H9 (cell line): ENCODE data around the gene TTC14. TPM values are rescaled to one million over a fixed set of nuclear protein-coding genes. Genes with fewer than 3 reads are reported as not detected.

Experiments used
- DNase-seq: peaks from one replicate; pipeline ENCODE4 v3.0.0-alpha.2; 2017
- H2AFZ ChIP-seq: one replicate; pipeline ENCODE4 v1.6.1; 2013; ENCODE audit warnings: mild to moderate bottlenecking, low read length, control low read depth, moderate library complexity
- H2AK5ac ChIP-seq: 2 replicates; pipeline ENCODE4 v1.6.1; 2013; ENCODE audit warnings: low read length, control low read depth, mixed read lengths; ENCODE audit not compliant: insufficient read length
- H2BK120ac ChIP-seq: one replicate; pipeline ENCODE4 v1.6.1; 2013; ENCODE audit warnings: low read depth, mild to moderate bottlenecking, low read length, control low read depth, inconsistent platforms; ENCODE audit not compliant: poor library complexity, severe bottlenecking
- H2BK12ac ChIP-seq: 2 replicates; pipeline ENCODE4 v1.6.1; 2013; ENCODE audit warnings: low read length, control low read depth, mixed read lengths, low read depth; ENCODE audit not compliant: insufficient read length
- H2BK15ac ChIP-seq: 2 replicates; pipeline ENCODE4 v1.6.1; 2013; ENCODE audit warnings: low read depth, low read length, control low read depth
- H2BK20ac ChIP-seq: one replicate; pipeline ENCODE4 v1.6.1; 2013; ENCODE audit warnings: low read depth, mild to moderate bottlenecking, low read length, control low read depth, inconsistent platforms; ENCODE audit not compliant: poor library complexity, severe bottlenecking
- H2BK5ac ChIP-seq: 2 replicates; pipeline ENCODE4 v1.6.1; 2013; ENCODE audit warnings: low read length, control low read depth, mixed read lengths; ENCODE audit not compliant: insufficient read length
- H3K14ac ChIP-seq: 2 replicates; pipeline ENCODE4 v1.6.1; 2013; ENCODE audit warnings: low read length, control low read depth; ENCODE audit not compliant: insufficient read depth
- H3K18ac ChIP-seq: 2 replicates; pipeline ENCODE4 v1.6.1; 2013; ENCODE audit warnings: low read depth, mild to moderate bottlenecking, mixed read lengths, low read length, control low read depth; ENCODE audit not compliant: insufficient read length
- H3K23ac ChIP-seq: 2 replicates; pipeline ENCODE4 v1.6.1; 2013; ENCODE audit warnings: low read length, control low read depth, mixed read lengths, low read depth; ENCODE audit not compliant: insufficient read length
- H3K23me2 ChIP-seq: 2 replicates; pipeline ENCODE4 v1.6.1; 2013; ENCODE audit warnings: low read depth, mild to moderate bottlenecking, mixed read lengths, low read length, control low read depth; ENCODE audit not compliant: insufficient read length, poor library complexity, severe bottlenecking
- H3K27ac ChIP-seq: 2 replicates; pipeline ENCODE4 v1.5.1; 2013; ENCODE audit warnings: low read length, control low read depth, mixed read lengths, low read depth; ENCODE audit not compliant: insufficient read length
- H3K27me3 ChIP-seq: 2 replicates; pipeline ENCODE4 v1.6.1; 2013; ENCODE audit warnings: low read length, control low read depth, inconsistent platforms; ENCODE audit not compliant: insufficient read depth
- H3K4ac ChIP-seq: 2 replicates; pipeline ENCODE4 v1.6.1; 2013; ENCODE audit warnings: low read depth, mild to moderate bottlenecking, control low read depth, inconsistent platforms, low read length, moderate library complexity
- H3K4me1 ChIP-seq: 2 replicates; pipeline ENCODE4 v1.6.1; 2013; ENCODE audit warnings: low read length, control low read depth, inconsistent platforms; ENCODE audit not compliant: insufficient read depth
- H3K4me2 ChIP-seq: 2 replicates; pipeline ENCODE4 v1.6.1; 2013; ENCODE audit warnings: low read length, control low read depth, mixed read lengths; ENCODE audit not compliant: insufficient read length, insufficient read depth
- H3K56ac ChIP-seq: 2 replicates; pipeline ENCODE4 v1.6.1; 2013; ENCODE audit warnings: low read depth, mild to moderate bottlenecking, mixed read lengths, low read length, control low read depth; ENCODE audit not compliant: insufficient read length
- H3K79me1 ChIP-seq: 2 replicates; pipeline ENCODE4 v1.6.1; 2013; ENCODE audit warnings: low read depth, mild to moderate bottlenecking, moderate library complexity, low read length, control low read depth, inconsistent platforms; ENCODE audit not compliant: insufficient read depth, poor library complexity, severe bottlenecking
- H3K79me2 ChIP-seq: 2 replicates; pipeline ENCODE4 v1.6.1; 2013; ENCODE audit warnings: low read length, control low read depth, inconsistent platforms; ENCODE audit not compliant: insufficient read depth
- H3K9ac ChIP-seq: 2 replicates; pipeline ENCODE4 v1.6.1; 2013; ENCODE audit warnings: low read length, control low read depth, mixed read lengths; ENCODE audit not compliant: insufficient read length; ENCODE audit errors: extremely low read depth
- H3K9me3 ChIP-seq: one replicate; pipeline ENCODE4 v1.6.1; 2013; ENCODE audit warnings: low read depth, low read length, inconsistent platforms; ENCODE audit not compliant: control insufficient read depth
- H3T11ph ChIP-seq: one replicate; pipeline ENCODE4 v1.6.1; 2013; ENCODE audit warnings: mild to moderate bottlenecking, low read length, control low read depth, inconsistent platforms
- H4K20me1 ChIP-seq: one replicate; pipeline ENCODE4 v1.6.1; 2013; ENCODE audit not compliant: control insufficient read depth, insufficient read length, insufficient read depth
- H4K5ac ChIP-seq: 2 replicates; pipeline ENCODE4 v1.6.1; 2013; ENCODE audit warnings: low read depth, mild to moderate bottlenecking, mixed read lengths, low read length, control low read depth; ENCODE audit not compliant: insufficient read length
- H4K8ac ChIP-seq: replicated peaks from 2 replicates; pipeline ENCODE4 v1.6.1; 2013; ENCODE audit warnings: low read length, control low read depth, mixed read lengths, low read depth; ENCODE audit not compliant: insufficient read length
- H4K91ac ChIP-seq: 2 replicates; pipeline ENCODE4 v1.6.1; 2013; ENCODE audit warnings: low read depth, mild to moderate bottlenecking, moderate library complexity, mixed read lengths, low read length, control low read depth; ENCODE audit not compliant: insufficient read length
- H3K27ac Mint-ChIP-seq, 3 experiments: 2 replicates in 2 of 3; 3 replicates in 1 of 3; pipeline ENCODE4 v1.8.0; 2020 to 2021; ENCODE audit warnings: mixed read lengths in 3 of 3, mild to moderate bottlenecking in 1 of 3, moderate library complexity in 1 of 3
- H3K27me3 Mint-ChIP-seq: 2 replicates; pipeline ENCODE4 v1.8.0; 2021; ENCODE audit warnings: low read depth, mild to moderate bottlenecking, moderate library complexity, mixed read lengths
- H3K36me3 Mint-ChIP-seq, 3 experiments: 2 replicates in 2 of 3; 3 replicates in 1 of 3; pipeline ENCODE4 v1.8.0; 2020 to 2021; ENCODE audit warnings: low read depth in 3 of 3, mixed read lengths in 3 of 3; ENCODE audit not compliant: insufficient read depth in 1 of 3
- H3K4me1 Mint-ChIP-seq, 2 experiments: 2 replicates each; pipeline ENCODE4 v1.8.0; 2020; ENCODE audit warnings: mixed read lengths in 2 of 2
- H3K4me3 Mint-ChIP-seq, 2 experiments: 2 replicates in 1 of 2; 3 replicates in 1 of 2; pipeline ENCODE4 v1.8.0; 2020 to 2021; ENCODE audit warnings: mild to moderate bottlenecking in 2 of 2, mixed read lengths in 2 of 2, moderate library complexity in 1 of 2
- H3K9me3 Mint-ChIP-seq, 2 experiments: 2 replicates in 1 of 2; 3 replicates in 1 of 2; pipeline ENCODE4 v1.8.0; 2020; ENCODE audit warnings: mild to moderate bottlenecking in 2 of 2, mixed read lengths in 2 of 2, moderate library complexity in 1 of 2
- WGBS: extraction: QIAGEN DNeasy Blood & Tissue Kit; methylation state at CpG from one replicate; pipeline ENCODE4 v1.1.7; 2013; ENCODE audit warnings: missing lambda C conversion rate, low lambda C conversion rate, mixed read lengths; ENCODE audit not compliant: insufficient read length; ENCODE audit errors: extremely low coverage; 5-methylcytosine and 5-hydroxymethylcytosine counted together
- total RNA-seq: library from RNA; stranded (reverse); gene quantifications from 2 replicates; pipeline ENCODE4 v1.2.1, GENCODE V29; 2021
- TF ChIP-seq, protein P1 (sequence below): fragments of 200-600 bp; sonication (generic); conservative IDR thresholded peaks from 3 replicates; pipeline ENCODE4 v1.8.0; 2021; ENCODE audit warnings: antibody characterized with exemption, mild to moderate bottlenecking

The TTC14 gene
- total RNA-seq, 1 experiment from 2014 or later: 28.4 TPM

DNA sequence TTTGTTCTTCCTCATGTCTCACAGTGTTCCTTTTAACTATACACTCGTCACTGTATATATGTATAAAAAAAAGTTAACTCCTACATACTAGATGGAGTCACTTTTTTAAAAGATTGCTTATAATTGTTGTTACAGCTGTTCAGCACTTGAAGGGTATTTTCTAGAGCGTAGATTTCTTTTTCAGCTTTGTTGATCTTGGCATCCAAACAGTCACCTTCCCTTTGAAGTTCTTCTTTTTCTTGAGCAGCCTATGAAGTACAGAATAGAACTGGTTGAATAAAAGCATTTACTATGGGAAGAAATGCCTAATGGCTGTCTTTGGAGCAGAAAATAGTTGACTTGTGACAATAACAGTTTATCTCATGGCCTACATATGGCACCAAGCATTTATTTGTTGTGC lies 17.8 kb downstream of the TTC14 start:
- Histone ChIP-seq H4K5ac (no peak overlapping the region), H3K23me2 (no peaks in the 10 kb centered on the region)

More for the DNA sequence above, 17.8 kb downstream of the TTC14 start:
- Histone ChIP-seq H3K23ac (no peak overlapping the region), H3K4me1 (no peaks in the 10 kb centered on the region), H2BK15ac (no peak overlapping the region), H3K56ac (no peak overlapping the region), H2AFZ (no peak overlapping the region), H3K9me3 (no peaks in the 10 kb centered on the region), H3K79me2 (no peaks in the 10 kb centered on the region), H2BK12ac (no peak overlapping the region), H4K91ac (no peak overlapping the region), H3K9ac (no peak overlapping the region), H3T11ph (no peak overlapping the region), H3K27ac (no peak overlapping the region), H3K27me3 (no peaks in the 10 kb centered on the region), H4K8ac (no peak overlapping the region), H2BK5ac (no peak overlapping the region), H2BK20ac (no peak overlapping the region), H3K4me2 (no peak overlapping the region), H2AK5ac (no peak overlapping the region), H3K4ac (no peak overlapping the region), H3K18ac (no peak overlapping the region), H2BK120ac (no peak overlapping the region), H3K14ac (no peak overlapping the region), H4K20me1 (no peaks in the 10 kb centered on the region), H3K79me1 (no peaks in the 10 kb centered on the region)
- Mint-ChIP-seq H3K27me3 (no peaks in the 10 kb centered on the region), H3K27ac (no peak overlapping the region), H3K4me3 (no peak overlapping the region), H3K36me3 (peaks cover 5 to 15% (median 10%) of the 10 kb centered on the region in 3 experiments; a peak in 6 of 7 replicates), H3K4me1 (peaks cover 14 to 15% of the 10 kb centered on the region in 2 experiments), H3K9me3 (peaks cover 3 to 5% of the 10 kb centered on the region in 2 experiments; a peak in 3 of 5 replicates)
- TF ChIP-seq, protein P1, sequence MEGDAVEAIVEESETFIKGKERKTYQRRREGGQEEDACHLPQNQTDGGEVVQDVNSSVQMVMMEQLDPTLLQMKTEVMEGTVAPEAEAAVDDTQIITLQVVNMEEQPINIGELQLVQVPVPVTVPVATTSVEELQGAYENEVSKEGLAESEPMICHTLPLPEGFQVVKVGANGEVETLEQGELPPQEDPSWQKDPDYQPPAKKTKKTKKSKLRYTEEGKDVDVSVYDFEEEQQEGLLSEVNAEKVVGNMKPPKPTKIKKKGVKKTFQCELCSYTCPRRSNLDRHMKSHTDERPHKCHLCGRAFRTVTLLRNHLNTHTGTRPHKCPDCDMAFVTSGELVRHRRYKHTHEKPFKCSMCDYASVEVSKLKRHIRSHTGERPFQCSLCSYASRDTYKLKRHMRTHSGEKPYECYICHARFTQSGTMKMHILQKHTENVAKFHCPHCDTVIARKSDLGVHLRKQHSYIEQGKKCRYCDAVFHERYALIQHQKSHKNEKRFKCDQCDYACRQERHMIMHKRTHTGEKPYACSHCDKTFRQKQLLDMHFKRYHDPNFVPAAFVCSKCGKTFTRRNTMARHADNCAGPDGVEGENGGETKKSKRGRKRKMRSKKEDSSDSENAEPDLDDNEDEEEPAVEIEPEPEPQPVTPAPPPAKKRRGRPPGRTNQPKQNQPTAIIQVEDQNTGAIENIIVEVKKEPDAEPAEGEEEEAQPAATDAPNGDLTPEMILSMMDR: no peak
- WGBS: no CpG with 5 or more reads among the region's 2 CpGs
- no peak for DNase-seq
